Uterus (tissue), 2 donors: ENCODE results near the gene OR6F1.
"Not testable (repeated sequence)": the region's sequence is repeated elsewhere in the genome, so short reads cannot be mapped to it uniquely, and the experiment has no call there.

Source experiments
- POLR2A ChIP-seq, 2 donors: fragments of 450-650 bp; IDR thresholded peaks; one replicate each; pipeline ENCODE4 v1.6.1; 2016; ENCODE audit warnings: antibody characterized with exemption in 2 of 2, mild to moderate bottlenecking in 1 of 2, moderate library complexity in 1 of 2
- TF ChIP-seq, protein P1 (sequence below), 4 experiments: fragments of 200-600 bp in 2 of 4; fragments of 450-650 bp in 2 of 4; sonication (generic) in 2 of 4; IDR thresholded peaks; one replicate each; pipeline ENCODE4 v1.5.1; 2016 to 2019; ENCODE audit warnings: antibody characterized with exemption in 4 of 4, mild to moderate bottlenecking in 2 of 4, moderate library complexity in 1 of 4

DNA sequence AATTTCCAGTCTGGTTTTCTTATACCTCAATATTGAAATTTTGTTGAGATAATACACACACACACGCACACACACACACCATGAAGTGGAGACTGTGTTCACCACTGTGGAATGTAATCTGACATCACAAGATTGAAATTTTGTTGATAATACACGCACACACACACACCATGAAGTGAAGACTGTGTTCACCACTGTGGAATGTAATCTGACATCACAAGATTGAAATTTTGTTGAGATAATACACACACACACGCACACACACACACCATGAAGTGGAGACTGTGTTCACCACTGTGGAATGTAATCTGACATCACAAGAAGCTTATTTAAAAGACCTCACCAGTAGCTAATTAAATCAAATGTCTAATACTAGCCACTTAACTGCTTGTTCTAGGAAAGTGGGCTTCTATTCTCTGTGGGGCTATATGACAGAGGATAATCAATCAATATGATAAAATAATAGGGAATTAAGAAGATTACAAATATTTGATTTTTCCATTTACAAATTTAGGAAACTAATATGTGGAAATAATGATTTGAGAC lies 25.8 kb upstream of the OR6F1 start:
- TF ChIP-seq POLR2A (IDR thresholded peaks at IDR 0.05), result not testable (repeated sequence)
- TF ChIP-seq, protein P1, sequence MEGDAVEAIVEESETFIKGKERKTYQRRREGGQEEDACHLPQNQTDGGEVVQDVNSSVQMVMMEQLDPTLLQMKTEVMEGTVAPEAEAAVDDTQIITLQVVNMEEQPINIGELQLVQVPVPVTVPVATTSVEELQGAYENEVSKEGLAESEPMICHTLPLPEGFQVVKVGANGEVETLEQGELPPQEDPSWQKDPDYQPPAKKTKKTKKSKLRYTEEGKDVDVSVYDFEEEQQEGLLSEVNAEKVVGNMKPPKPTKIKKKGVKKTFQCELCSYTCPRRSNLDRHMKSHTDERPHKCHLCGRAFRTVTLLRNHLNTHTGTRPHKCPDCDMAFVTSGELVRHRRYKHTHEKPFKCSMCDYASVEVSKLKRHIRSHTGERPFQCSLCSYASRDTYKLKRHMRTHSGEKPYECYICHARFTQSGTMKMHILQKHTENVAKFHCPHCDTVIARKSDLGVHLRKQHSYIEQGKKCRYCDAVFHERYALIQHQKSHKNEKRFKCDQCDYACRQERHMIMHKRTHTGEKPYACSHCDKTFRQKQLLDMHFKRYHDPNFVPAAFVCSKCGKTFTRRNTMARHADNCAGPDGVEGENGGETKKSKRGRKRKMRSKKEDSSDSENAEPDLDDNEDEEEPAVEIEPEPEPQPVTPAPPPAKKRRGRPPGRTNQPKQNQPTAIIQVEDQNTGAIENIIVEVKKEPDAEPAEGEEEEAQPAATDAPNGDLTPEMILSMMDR (IDR thresholded peaks at IDR 0.05), result not testable (repeated sequence)
